GM21576 (cell line): ENCODE data around the gene ANKS1A.

Source experiments
- ATAC-seq: cut with Tn5 transposase; IDR thresholded peaks from one replicate; pipeline ENCODE4 v1.9.1; 2021; ENCODE audit warnings: mild to moderate bottlenecking, moderate library complexity; ENCODE audit not compliant: unreplicated experiment

ANKS1A gene

GRCh38 chr6:35051396-35051795, 162.3 kb downstream of the ANKS1A start:
- ATAC-seq = no peak

- ATAC-seq = no peak
Observed at GRCh38 chr6:35051997-35052583, 163.0 kb downstream of the ANKS1A start.

GRCh38 chr6:35052694-35053565, 163.9 kb downstream of the ANKS1A start:
- ATAC-seq = no peak

- ATAC-seq = no peak
Observed at GRCh38 chr6:35053701-35054100, 164.6 kb downstream of the ANKS1A start.

GRCh38 chr6:35054106-35054742, 165.2 kb downstream of the ANKS1A start:
- ATAC-seq = no peak

- no peak for ATAC-seq
Observed at GRCh38 chr6:35054743-35055130, 165.7 kb downstream of the ANKS1A start.

- no peak for ATAC-seq
Observed at GRCh38 chr6:35055891-35056290, 166.8 kb downstream of the ANKS1A start.

GRCh38 chr6:35056952-35057351, 167.9 kb downstream of the ANKS1A start:
- ATAC-seq = no peak

GRCh38 chr6:35057449-35058357, 168.6 kb downstream of the ANKS1A start:
- ATAC-seq = no peak

- no peak for ATAC-seq
Observed at GRCh38 chr6:35058358-35058675, 169.3 kb downstream of the ANKS1A start.

- no peak for ATAC-seq
Observed at GRCh38 chr6:35058865-35059522, 169.9 kb downstream of the ANKS1A start.

- ATAC-seq = no peak
Observed at GRCh38 chr6:35059596-35060345, 170.7 kb downstream of the ANKS1A start.

GRCh38 chr6:35061102-35061615, 172.1 kb downstream of the ANKS1A start:
- no peak for ATAC-seq

- ATAC-seq = no peak
Observed at GRCh38 chr6:35061651-35062410, 172.8 kb downstream of the ANKS1A start.

GRCh38 chr6:35062676-35063574, 173.9 kb downstream of the ANKS1A start:
- ATAC-seq = no peak

- no peak for ATAC-seq
Observed at GRCh38 chr6:35063701-35064280, 174.7 kb downstream of the ANKS1A start.

GRCh38 chr6:35064290-35064689, 175.2 kb downstream of the ANKS1A start:
- no peak for ATAC-seq
